PC-3 (cell line): ENCODE data around the gene STAM. TPM values are rescaled to one million over a fixed set of nuclear protein-coding genes. Genes with fewer than 3 reads are reported as not detected.

Experiments
- ATAC-seq: fragments of 200-7000 bp; cut with Tn5 transposase; 2 replicates; pipeline ENCODE4 v1.9.1; 2020; ENCODE audit warnings: mild to moderate bottlenecking, moderate library complexity
- BruUV-seq: library from RNA; stranded (reverse); fragments of 400-500 nt; replicated peaks from 2 replicates; lab custom pipeline; 2021; lab: Mats Ljungman, UMichigan
- CTCF ChIA-PET: fragments of 300-600 bp; sonication (Branson Sonifier 250); formaldehyde crosslinking; loops from one replicate; lab custom pipeline; 2022; ENCODE audit warnings: antibody characterized with exemption; lab: Charles Lee
- POLR2A ChIA-PET: fragments of 300-600 bp; sonication (Branson Sonifier 250); formaldehyde crosslinking; loops from one replicate; lab custom pipeline; 2022; ENCODE audit warnings: antibody characterized with exemption; ENCODE audit not compliant: unreplicated experiment; lab: Charles Lee
- DNase-seq: peaks from one replicate; pipeline ENCODE4 v3.0.0-alpha.2; 2015
- H2AFZ ChIP-seq: fragments of 300-600 bp; sonication (generic); 2 replicates; pipeline ENCODE4 v1.6.0; 2016; ENCODE audit warnings: antibody characterized with exemption, low read length
- H3F3A ChIP-seq: fragments of 300-600 bp; sonication (generic); one replicate; pipeline ENCODE4 v1.6.0; 2017; ENCODE audit warnings: antibody characterized with exemption, low read length, control low read depth, mild to moderate bottlenecking; ENCODE audit not compliant: unreplicated experiment
- H3K27ac ChIP-seq: fragments of 300-600 bp; sonication (generic); 2 replicates; pipeline ENCODE4 v1.5.1; 2016; ENCODE audit warnings: mild to moderate bottlenecking, low read length
- H3K27me3 ChIP-seq: fragments of 300-600 bp; sonication (generic); 2 replicates; pipeline ENCODE4 v1.6.1; 2016; ENCODE audit warnings: low read length, mixed read lengths
- H3K36me3 ChIP-seq: fragments of 300-600 bp; sonication (generic); 2 replicates; pipeline ENCODE4 v1.6.1; 2016; ENCODE audit warnings: low read depth, mixed run types, low read length, mixed read lengths
- H3K4me1 ChIP-seq: fragments of 300-600 bp; sonication (generic); 2 replicates; pipeline ENCODE4 v1.5.1; 2016; ENCODE audit warnings: low read length; ENCODE audit not compliant: insufficient read depth
- H3K4me2 ChIP-seq: fragments of 300-600 bp; sonication (generic); 2 replicates; pipeline ENCODE4 v1.6.0; 2016; ENCODE audit warnings: low read length
- H3K4me3 ChIP-seq: fragments of 300-600 bp; sonication (generic); 2 replicates; pipeline ENCODE4 v1.5.1; 2016; ENCODE audit warnings: mild to moderate bottlenecking, low read length, mixed read lengths
- H3K79me2 ChIP-seq: fragments of 300-600 bp; sonication (generic); 2 replicates; pipeline ENCODE4 v1.6.1; 2017; ENCODE audit warnings: low read length, mixed read lengths
- H3K9ac ChIP-seq: fragments of 300-600 bp; sonication (generic); 2 replicates; pipeline ENCODE4 v1.6.0; 2016; ENCODE audit warnings: mild to moderate bottlenecking, low read length
- H3K9me2 ChIP-seq: fragments of 300-600 bp; sonication (generic); replicated peaks from 2 replicates; pipeline ENCODE4 v1.6.1; 2016; ENCODE audit warnings: mixed run types, low read length, mixed read lengths
- H3K9me3 ChIP-seq: fragments of 300-600 bp; sonication (generic); 2 replicates; pipeline ENCODE4 v1.6.1; 2016; ENCODE audit warnings: low read length, mixed read lengths
- H4K20me1 ChIP-seq: fragments of 300-600 bp; sonication (generic); 2 replicates; pipeline ENCODE4 v1.6.1; 2016; ENCODE audit warnings: low read length, mixed read lengths
- CTCF ChIP-seq: fragments of 300-600 bp; sonication (generic); conservative IDR thresholded peaks from 2 replicates; pipeline ENCODE4 v1.5.1; 2017; ENCODE audit warnings: antibody characterized with exemption, low read depth, mild to moderate bottlenecking, low read length
- EZH2 ChIP-seq: fragments of 300-600 bp; sonication (generic); IDR thresholded peaks from one replicate; pipeline ENCODE4 v1.6.1; 2017; ENCODE audit warnings: antibody characterized with exemption, mild to moderate bottlenecking, low read length; ENCODE audit not compliant: unreplicated experiment
- EZH2phosphoT487 ChIP-seq: fragments of 300-600 bp; sonication (generic); IDR thresholded peaks from 2 replicates; pipeline ENCODE4 v1.6.1; 2018; ENCODE audit warnings: mild to moderate bottlenecking, antibody characterized with exemption, low read length, borderline replicate concordance
- intact Hi-C: fragments of 100-400 bp; cut with micrococcal nuclease; formaldehyde crosslinking; loops from 2 replicates; pipeline ENCODE4 v1.9.0; 2023
- total RNA-seq: library from RNA; depleted of rRNA; stranded (reverse); fragments of >200 nt; gene quantifications from 2 replicates; pipeline ENCODE4 v1.2.3, GENCODE V29; 2014

STAM gene
- total RNA-seq, 1 experiment from 2014 or later = 7.8 TPM

GRCh38 chr10:17734432-17735080 is 90.6 kb downstream of the STAM start:
- Histone ChIP-seq H3K4me2 (no peak overlapping the region), H3K27me3 (no peaks in the 10 kb centered on the region), H3K9me2 (no peaks in the 10 kb centered on the region), H3K4me1 (no peaks in the 10 kb centered on the region), H3K9me3 (no peaks in the 10 kb centered on the region), H4K20me1 (no peaks in the 10 kb centered on the region), H3K36me3 (no peaks in the 10 kb centered on the region; the same call in 1 of the 2 replicates), H2AFZ (no peak overlapping the region), H3F3A (no peaks in the 10 kb centered on the region), H3K9ac (no peak overlapping the region), H3K79me2 (no peaks in the 10 kb centered on the region), H3K27ac (no peak overlapping the region), H3K4me3 (no peak overlapping the region)
- no peak for ATAC-seq
- DNase-seq = no peak
- CTCF ChIA-PET = no interaction called here
- TF ChIP-seq EZH2 (no peak), EZH2phosphoT487 (no peak), CTCF (no peak)
- intact Hi-C loops = loop anchor here (5.0 kb wide), 1 partner anchor 113 kb away; no protein-coding TSS in a partner anchor
- BruUV-seq = no TSS peak
- POLR2A ChIA-PET = no interaction called here

GRCh38 chr10:17735166-17735941 is 91.4 kb downstream of the STAM start:
- Histone ChIP-seq H3K9me3 (no peaks in the 10 kb centered on the region), H3K9ac (no peak overlapping the region), H3K4me2 (no peak overlapping the region), H2AFZ (no peak overlapping the region), H3K27me3 (no peaks in the 10 kb centered on the region), H3K4me3 (no peak overlapping the region), H3K79me2 (no peaks in the 10 kb centered on the region), H3K27ac (no peak overlapping the region), H3K4me1 (no peaks in the 10 kb centered on the region), H3K36me3 (no peaks in the 10 kb centered on the region; the same call in 1 of the 2 replicates), H4K20me1 (no peaks in the 10 kb centered on the region), H3K9me2 (no peaks in the 10 kb centered on the region), H3F3A (no peaks in the 10 kb centered on the region)
- DNase-seq (no peak), ATAC-seq (no peak)
- TF ChIP-seq EZH2phosphoT487 (no peak), EZH2 (no peak), CTCF (no peak)
- POLR2A ChIA-PET = no interaction called here
- CTCF ChIA-PET = interaction anchor here (0.6 kb wide), 1 partner anchor 326 kb away, joined by 3 read pairs; no protein-coding TSS in a partner anchor
- intact Hi-C loops = loop anchor here (5.0 kb wide), 1 partner anchor 112 kb away; no protein-coding TSS in a partner anchor
- no TSS peak for BruUV-seq
